HepG2 (cell line): ENCODE data around the gene ROBO3.

Source experiments
- HDAC6 ChIP-seq: fragments of 200-600 bp; sonication (generic); IDR thresholded peaks from 2 replicates; pipeline ENCODE4 v1.7.0; 2017; ENCODE audit warnings: mild to moderate bottlenecking, antibody characterized with exemption, low read length, low read depth
- MYNN ChIP-seq: sonication (generic); formaldehyde crosslinking; IDR thresholded peaks from 2 replicates; pipeline ENCODE4 v1.4.0; 2020; ENCODE audit warnings: mild to moderate bottlenecking, low read depth, missing genetic modification reagents
- SATB2 ChIP-seq: sonication (generic); formaldehyde crosslinking; IDR thresholded peaks from 2 replicates; pipeline ENCODE4 v1.5.0; 2020; ENCODE audit warnings: missing genetic modification reagents
- SIN3B ChIP-seq: fragments of 150-350 bp; IDR thresholded peaks from 2 replicates; pipeline ENCODE4 v1.6.1; 2014; ENCODE audit warnings: low read length
- TFDP2 ChIP-seq: sonication (generic); formaldehyde crosslinking; IDR thresholded peaks from 2 replicates; pipeline ENCODE4 v1.4.0; 2020; ENCODE audit warnings: missing genetic modification reagents
- ZHX1 ChIP-seq: sonication (generic); formaldehyde crosslinking; IDR thresholded peaks from 2 replicates; pipeline ENCODE4 v1.8.1; 2022; ENCODE audit warnings: low read depth, mild to moderate bottlenecking, missing genetic modification reagents
- ZNF12 ChIP-seq: sonication (generic); formaldehyde crosslinking; IDR thresholded peaks from 2 replicates; pipeline ENCODE4 v1.5.0; 2020; ENCODE audit warnings: missing genetic modification reagents
- ZNF3 ChIP-seq: IDR thresholded peaks from 2 replicates; pipeline ENCODE4 v1.7.0; 2017; ENCODE audit warnings: inconsistent platforms
- ZNF746 ChIP-seq: sonication (generic); formaldehyde crosslinking; IDR thresholded peaks from 2 replicates; pipeline ENCODE4 v1.8.0; 2022; ENCODE audit warnings: mild to moderate bottlenecking, missing genetic modification reagents
- ZNF776 ChIP-seq: sonication (generic); formaldehyde crosslinking; IDR thresholded peaks from 2 replicates; pipeline ENCODE4 v1.4.0; 2020; ENCODE audit warnings: mild to moderate bottlenecking, missing genetic modification reagents

GRCh38 chr11:124919898-124920297 is 54.7 kb downstream of the ROBO3 start:
- no peak for TF ChIP-seq SIN3B
- TF ChIP-seq ZHX1 (CRISPR knock-in tag), result no peak
- no peak for TF ChIP-seq TFDP2 (CRISPR knock-in tag)
- no peak for TF ChIP-seq ZNF746 (CRISPR knock-in tag)
- no peak for TF ChIP-seq SATB2 (CRISPR knock-in tag)
- TF ChIP-seq HDAC6, result no peak
- TF ChIP-seq ZNF12 (CRISPR knock-in tag), result no peak
- no peak for TF ChIP-seq MYNN (CRISPR knock-in tag)
- TF ChIP-seq ZNF776 (CRISPR knock-in tag), result no peak
- TF ChIP-seq ZNF3 (CRISPR knock-in tag), result no peak
